Measurements from ENCODE around the gene CCDC188. TPM values are rescaled to one million over a fixed set of nuclear protein-coding genes. Genes with fewer than 3 reads are reported as not detected.

Gene CCDC188
- total and polyA plus RNA-seq, 2 of the 13 experiments (the other 11 are each of a cell fraction or from before 2014, with no cell fraction given), result not detected

- TF ChIP-seq ZFP91 (CRISPR knock-in tag; IDR thresholded peaks at IDR 0.05; ENCODE audit: borderline replicate concordance), result peak; percentile 80; the same call in 1 of the 2 replicates
- TF ChIP-seq GLI4 (CRISPR knock-in tag; IDR thresholded peaks at IDR 0.05; ENCODE audit: borderline replicate concordance), result no peak
- TF ChIP-seq PAX8 (CRISPR knock-in tag; IDR thresholded peaks at IDR 0.05; ENCODE audit: borderline replicate concordance), result no peak
- TF ChIP-seq CC2D1A (CRISPR knock-in tag; IDR thresholded peaks at IDR 0.05), result no peak
- 0 out of 2 replicates have a peak, but pooled peaks have one; percentile 8 for TF ChIP-seq ZNF616 (CRISPR knock-in tag; IDR thresholded peaks at IDR 0.05; ENCODE audit: low read depth)
- no peak for TF ChIP-seq POLR2AphosphoS2 (IDR thresholded peaks at IDR 0.05; ENCODE audit: low read depth, low read length)
- TF ChIP-seq CREB1 (IDR thresholded peaks at IDR 0.05), result peak; percentile 96
- TF ChIP-seq CREB1 (CRISPR knock-in tag; IDR thresholded peaks at IDR 0.05), result peak; percentile 95
- TF ChIP-seq ZBTB21 (CRISPR knock-in tag; IDR thresholded peaks at IDR 0.05), result no peak; the same call in 1 of the 2 replicates
- peak; percentile 84; the same call in 1 of the 2 replicates for TF ChIP-seq ZNF562 (CRISPR knock-in tag; IDR thresholded peaks at IDR 0.05; ENCODE audit: borderline replicate concordance)
- peak; percentile 100 for TF ChIP-seq ZBTB40 (IDR thresholded peaks at IDR 0.05)
- peak; percentile 100 for TF ChIP-seq ZBTB40 (CRISPR knock-in tag; IDR thresholded peaks at IDR 0.05)
- no peak; the same call in 1 of the 2 replicates for TF ChIP-seq ZNF777 (CRISPR knock-in tag; IDR thresholded peaks at IDR 0.05)
- no peak for TF ChIP-seq HES4 (CRISPR knock-in tag; IDR thresholded peaks at IDR 0.05; ENCODE audit: borderline replicate concordance)
- peak; percentile 24; the same call in 1 of the 2 replicates for TF ChIP-seq PITX1 (CRISPR knock-in tag; IDR thresholded peaks at IDR 0.05)
- TF ChIP-seq HNF4G (IDR thresholded peaks at IDR 0.05; ENCODE audit: borderline replicate concordance, low read depth, low read length), result peak; percentile 87
- TF ChIP-seq HNF4G (CRISPR knock-in tag; IDR thresholded peaks at IDR 0.05; ENCODE audit: borderline replicate concordance, low read depth), result peak; percentile 66; the same call in 1 of the 2 replicates
- TF ChIP-seq FOXK1 (CRISPR knock-in tag; IDR thresholded peaks at IDR 0.05; ENCODE audit: borderline replicate concordance, low read depth), result peak; percentile 88; the same call in 1 of the 2 replicates
Measured at GRCh38 chr22:20116951-20117632, 33.8 kb downstream of the CCDC188 start, which contains the start of gene TRMT2A (continued).
